Endodermal cell (in vitro differentiated cells): ENCODE data around the gene CDC6. TPM values are rescaled to one million over a fixed set of nuclear protein-coding genes. Genes with fewer than 3 reads are reported as not detected.

Experiments used
- DNase-seq: peaks from one replicate; pipeline ENCODE4 v3.0.0-alpha.2; 2017
- H3K27ac ChIP-seq: 2 replicates; pipeline ENCODE4 v1.5.1; 2013; ENCODE audit warnings: mild to moderate bottlenecking, low read depth, low read length, moderate library complexity
- H3K27me3 ChIP-seq: 2 replicates; pipeline ENCODE4 v1.6.1; 2013; ENCODE audit warnings: mild to moderate bottlenecking, low read length, moderate library complexity; ENCODE audit not compliant: insufficient read depth, control insufficient read depth, poor library complexity, severe bottlenecking
- H3K36me3 ChIP-seq: 2 replicates; pipeline ENCODE4 v1.7.0; 2013; ENCODE audit warnings: mild to moderate bottlenecking, low read length, moderate library complexity; ENCODE audit not compliant: control insufficient read depth, insufficient read depth
- H3K4me1 ChIP-seq: one replicate; pipeline ENCODE4 v1.7.0; 2013; ENCODE audit warnings: low read length; ENCODE audit not compliant: control insufficient read depth, insufficient read depth
- H3K4me3 ChIP-seq: 2 replicates; pipeline ENCODE4 v1.5.1; 2013; ENCODE audit warnings: mild to moderate bottlenecking, low read length, moderate library complexity
- H3K9ac ChIP-seq: 2 replicates; pipeline ENCODE4 v1.6.1; 2013; ENCODE audit warnings: mild to moderate bottlenecking, low read length, moderate library complexity; ENCODE audit not compliant: poor library complexity, severe bottlenecking; ENCODE audit errors: extremely low read depth
- H3K9me3 ChIP-seq: 2 replicates; pipeline ENCODE4 v1.6.1; 2013; ENCODE audit warnings: mild to moderate bottlenecking, low read length, moderate library complexity; ENCODE audit not compliant: control insufficient read depth
- H3K27ac Mint-ChIP-seq: 2 replicates; pipeline ENCODE4 v1.8.0; 2020; ENCODE audit warnings: mixed read lengths
- H3K27me3 Mint-ChIP-seq: 2 replicates; pipeline ENCODE4 v1.8.0; 2021; ENCODE audit warnings: mild to moderate bottlenecking, mixed read lengths; ENCODE audit not compliant: insufficient read depth
- H3K36me3 Mint-ChIP-seq: 2 replicates; pipeline ENCODE4 v1.8.0; 2020; ENCODE audit warnings: low read depth, mixed read lengths
- H3K4me1 Mint-ChIP-seq: 2 replicates; pipeline ENCODE4 v1.8.0; 2020; ENCODE audit warnings: mixed read lengths
- H3K4me3 Mint-ChIP-seq: 2 replicates; pipeline ENCODE4 v1.8.0; 2020; ENCODE audit warnings: mild to moderate bottlenecking, moderate library complexity, mixed read lengths
- H3K9me3 Mint-ChIP-seq: 2 replicates; pipeline ENCODE4 v1.8.0; 2020; ENCODE audit warnings: mild to moderate bottlenecking, mixed read lengths
- CTCF ChIP-seq: fragments of 200-600 bp; sonication (generic); conservative IDR thresholded peaks from 2 replicates; pipeline ENCODE4 v1.5.0; 2021; ENCODE audit warnings: antibody characterized with exemption, mild to moderate bottlenecking
- WGBS, 2 experiments: methylation state at CpG; one replicate each; pipeline versions ENCODE4 v1.1.5 to v1.1.7; 2013; ENCODE audit warnings: missing lambda C conversion rate in 2 of 2, mixed read lengths in 1 of 2; ENCODE audit not compliant: insufficient coverage in 1 of 2, insufficient read length in 1 of 2; 5-methylcytosine and 5-hydroxymethylcytosine counted together
- total RNA-seq, 2 donors: library from RNA; stranded (reverse); fragmentation: NEBNext Ultra II Directional in 1 of 2; extraction: Animal tissue kit (Norgen Biotek cat#: 25700) in 1 of 2; gene quantifications; 2 replicates in 1 of 2; 3 replicates in 1 of 2; pipeline ENCODE4 v1.2.1, GENCODE V29; 2021

The CDC6 gene
- total RNA-seq, 2 donors from 2014 or later, result 88.4 to 95.4 TPM

DNA sequence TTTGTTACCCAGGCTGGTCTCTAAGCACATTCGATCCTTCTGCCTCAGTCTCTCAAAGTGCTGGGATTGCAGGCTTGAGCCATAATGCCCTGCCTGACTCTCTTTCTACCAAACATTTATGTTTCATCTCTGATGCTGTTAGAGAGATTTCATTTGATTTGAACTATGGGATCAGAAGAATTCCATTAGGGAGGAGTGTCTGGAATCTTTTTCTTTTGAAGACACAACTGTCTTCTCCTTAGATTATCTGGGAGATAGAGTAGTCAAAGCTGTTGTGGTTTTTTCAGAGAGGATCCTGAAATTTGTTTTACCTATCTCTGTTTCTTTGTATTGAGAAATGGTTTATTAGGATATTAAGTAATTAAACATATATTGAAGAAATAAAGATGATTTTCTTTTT, 39.2 kb upstream of the CDC6 start:
- WGBS, 2 experiments, result 90 to 100% methylated on average over 1 of the region's 1 CpG

DNA sequence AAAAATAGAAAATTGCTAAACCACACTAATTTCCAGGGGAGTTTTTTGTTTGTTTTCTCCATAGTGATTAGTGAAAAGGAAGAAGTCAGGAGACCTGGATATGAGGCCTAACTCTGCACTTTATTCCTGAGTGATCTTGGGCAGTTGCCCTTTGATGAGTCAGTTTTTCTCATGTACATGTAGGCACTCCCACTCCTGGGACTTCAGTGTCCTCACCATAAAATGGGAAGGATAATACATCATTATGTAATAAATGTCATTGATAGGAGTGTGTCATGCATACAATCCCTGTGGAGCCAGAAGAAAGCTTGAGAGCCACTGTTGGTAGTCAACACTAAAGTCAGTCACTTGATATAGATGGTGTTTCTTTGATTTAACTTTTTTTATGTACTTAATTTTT, 36.1 kb upstream of the CDC6 start:
- Mint-ChIP-seq H3K36me3 (peaks cover 24% of the 10 kb centered on the region), H3K27me3 (no peaks in the 10 kb centered on the region), H3K4me3 (no peak overlapping the region), H3K9me3 (no peaks in the 10 kb centered on the region), H3K4me1 (no peaks in the 10 kb centered on the region), H3K27ac (no peak overlapping the region)
- Histone ChIP-seq H3K9ac (no peak overlapping the region), H3K9me3 (no peaks in the 10 kb centered on the region), H3K36me3 (peaks cover 13% of the 10 kb centered on the region), H3K27ac (no peak overlapping the region), H3K27me3 (no peaks in the 10 kb centered on the region), H3K4me3 (no peak overlapping the region), H3K4me1 (peaks cover 2% of the 10 kb centered on the region)
- no peak for TF ChIP-seq CTCF
- no peak for DNase-seq

More for the DNA sequence above, 39.2 kb upstream of the CDC6 start:
- Mint-ChIP-seq H3K4me3 (no peak overlapping the region), H3K4me1 (peaks cover 5% of the 10 kb centered on the region), H3K27me3 (no peaks in the 10 kb centered on the region), H3K36me3 (peaks cover 12% of the 10 kb centered on the region), H3K9me3 (no peaks in the 10 kb centered on the region), H3K27ac (no peak overlapping the region)
- Histone ChIP-seq H3K27ac (no peak overlapping the region), H3K36me3 (no peaks in the 10 kb centered on the region), H3K4me3 (no peak overlapping the region), H3K9ac (no peak overlapping the region), H3K4me1 (peaks cover 2% of the 10 kb centered on the region), H3K9me3 (no peaks in the 10 kb centered on the region), H3K27me3 (no peaks in the 10 kb centered on the region)
- no peak for DNase-seq
- no peak for TF ChIP-seq CTCF

DNA sequence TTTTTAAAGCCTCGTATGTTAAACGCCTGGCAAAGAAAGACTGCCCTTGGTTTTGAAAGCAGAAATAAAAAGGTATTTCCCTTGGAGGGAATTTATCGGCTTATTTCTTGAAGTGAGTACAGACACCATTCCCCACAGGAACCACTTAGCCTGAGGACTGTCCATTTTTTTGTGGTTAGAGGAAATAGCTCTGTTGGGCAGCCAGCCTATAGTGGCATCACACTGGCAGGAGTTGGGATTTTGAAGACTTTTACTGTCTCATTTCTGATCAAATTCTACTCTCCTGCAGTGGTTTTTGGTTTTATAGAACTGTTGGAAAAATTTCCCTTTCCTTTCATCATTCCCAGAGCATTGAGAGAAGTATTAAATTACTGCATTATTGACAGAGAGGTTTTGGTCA, 34.1 kb upstream of the CDC6 start:
- Histone ChIP-seq H3K9me3 (no peaks in the 10 kb centered on the region), H3K9ac (no peak overlapping the region), H3K27me3 (no peaks in the 10 kb centered on the region), H3K27ac (no peak overlapping the region), H3K36me3 (peaks cover 26% of the 10 kb centered on the region), H3K4me3 (no peak overlapping the region), H3K4me1 (no peaks in the 10 kb centered on the region)
- peaks cover 40% of the 10 kb centered on the region for H3K36me3 Mint-ChIP-seq
- TF ChIP-seq CTCF, result no peak
- WGBS, 2 experiments, result 93% methylated on average over 2 to 3 of the region's 3 CpGs
- no peak for DNase-seq
- no peaks in the 10 kb centered on the region for H3K27me3 Mint-ChIP-seq
- H3K27ac Mint-ChIP-seq, result no peak overlapping the region
- H3K9me3 Mint-ChIP-seq, result no peaks in the 10 kb centered on the region
- H3K4me3 Mint-ChIP-seq, result no peak overlapping the region
- H3K4me1 Mint-ChIP-seq, result no peaks in the 10 kb centered on the region
